Vagina (tissue), 2 donors: ENCODE measurements around the gene DUSP28. TPM values are rescaled to one million over a fixed set of nuclear protein-coding genes. Genes with fewer than 3 reads are reported as not detected.

ENCODE experiments used
- DNase-seq, 2 donors: peaks; one replicate each; pipeline ENCODE4 v3.0.0-alpha.2; 2017; ENCODE audit errors: extremely low spot score in 2 of 2
- H3K27ac ChIP-seq: fragments of 200-600 bp; sonication (generic); one replicate; pipeline ENCODE4 v1.5.1; 2019
- H3K27me3 ChIP-seq: fragments of 200-600 bp; sonication (generic); one replicate; pipeline ENCODE4 v1.5.1; 2019
- H3K36me3 ChIP-seq, 2 donors: fragments of 200-600 bp; sonication (generic); one replicate each; pipeline ENCODE4 v1.5.1; 2017 to 2019
- H3K4me1 ChIP-seq: fragments of 200-600 bp; sonication (generic); one replicate; pipeline ENCODE4 v1.5.1; 2019
- H3K4me3 ChIP-seq, 2 donors: fragments of 200-600 bp; sonication (generic); 1 replicate in 1 of 2; 2 replicates in 1 of 2; pipeline ENCODE4 v1.5.1; 2016 to 2019
- H3K9me3 ChIP-seq: fragments of 200-600 bp; sonication (generic); one replicate; pipeline ENCODE4 v1.5.1; 2019
- CTCF ChIP-seq, 3 experiments: fragments of 450-650 bp in 2 of 3; fragments of 200-600 bp in 1 of 3; sonication (generic) in 1 of 3; IDR thresholded peaks; one replicate each; pipeline ENCODE4 v1.5.1; 2017 to 2019; ENCODE audit warnings: antibody characterized with exemption in 3 of 3, mild to moderate bottlenecking in 2 of 3, moderate library complexity in 2 of 3
- POLR2A ChIP-seq, 2 donors: fragments of 450-650 bp; IDR thresholded peaks; one replicate each; pipeline ENCODE4 v1.6.1; 2017; ENCODE audit warnings: antibody characterized with exemption in 2 of 2, mild to moderate bottlenecking in 2 of 2, moderate library complexity in 2 of 2
- POLR2AphosphoS5 ChIP-seq, 2 donors: sonication (generic); formaldehyde crosslinking; IDR thresholded peaks; one replicate each; pipeline ENCODE4 v1.9.0; 2017; ENCODE audit warnings: antibody characterized with exemption in 2 of 2, mild to moderate bottlenecking in 2 of 2, low read depth in 1 of 2; ENCODE audit not compliant: insufficient read depth in 1 of 2
- intact Hi-C: fragments of 100-400 bp; cut with DNase I; formaldehyde crosslinking; loops from one replicate; pipeline ENCODE4 v1.15.1; 2023
- total RNA-seq: library from RNA; depleted of rRNA; stranded (reverse); fragments of >200 nt; gene quantifications from one replicate; pipeline ENCODE4 v1.2.3, GENCODE V29; 2016

Gene DUSP28
- total RNA-seq, 1 donor from 2014 or later: 5.9 TPM

GRCh38 chr2:240599141-240599583, 39.0 kb downstream of the DUSP28 start:
- H3K27ac ChIP-seq: no peak overlapping the region
- no peaks in the 10 kb centered on the region for H3K27me3 ChIP-seq
- intact Hi-C loops: no loop called here
- TF ChIP-seq POLR2A (IDR thresholded peaks at IDR 0.05): no peak
- TF ChIP-seq POLR2AphosphoS5 (IDR thresholded peaks at IDR 0.05; ENCODE audit: insufficient read depth in 1 of 2, low read depth in 1 of 2): no peak
- TF ChIP-seq CTCF (IDR thresholded peaks at IDR 0.05): no peak
- H3K9me3 ChIP-seq: no peaks in the 10 kb centered on the region
- no peak for DNase-seq
- H3K4me1 ChIP-seq: no peaks in the 10 kb centered on the region
- H3K4me3 ChIP-seq: no peak overlapping the region
- peaks cover 0 to 3% of the 10 kb centered on the region in 2 donors for H3K36me3 ChIP-seq

GRCh38 chr2:240600451-240600961, 40.3 kb downstream of the DUSP28 start:
- no peaks in the 10 kb centered on the region for H3K4me1 ChIP-seq
- no peak overlapping the region for H3K27ac ChIP-seq
- no peaks in the 10 kb centered on the region for H3K9me3 ChIP-seq
- no peak for TF ChIP-seq POLR2AphosphoS5 (IDR thresholded peaks at IDR 0.05; ENCODE audit: insufficient read depth in 1 of 2, low read depth in 1 of 2)
- TF ChIP-seq CTCF (IDR thresholded peaks at IDR 0.05): no peak
- no peak for TF ChIP-seq POLR2A (IDR thresholded peaks at IDR 0.05)
- DNase-seq: no peak
- H3K4me3 ChIP-seq: no peak overlapping the region
- intact Hi-C loops: no loop called here
- H3K27me3 ChIP-seq: no peaks in the 10 kb centered on the region
- peaks cover 0 to 3% of the 10 kb centered on the region in 2 donors for H3K36me3 ChIP-seq

GRCh38 chr2:240601061-240601830, 41.1 kb downstream of the DUSP28 start:
- DNase-seq: no peak
- no peaks in the 10 kb centered on the region for H3K4me1 ChIP-seq
- no peak overlapping the region for H3K4me3 ChIP-seq
- peaks cover 0 to 3% of the 10 kb centered on the region in 2 donors for H3K36me3 ChIP-seq
- no peaks in the 10 kb centered on the region for H3K27me3 ChIP-seq
- no peak overlapping the region for H3K27ac ChIP-seq
- TF ChIP-seq POLR2AphosphoS5 (IDR thresholded peaks at IDR 0.05; ENCODE audit: insufficient read depth in 1 of 2, low read depth in 1 of 2) (no peak), CTCF (IDR thresholded peaks at IDR 0.05) (no peak), POLR2A (IDR thresholded peaks at IDR 0.05) (no peak)
- intact Hi-C loops: no loop called here
- no peaks in the 10 kb centered on the region for H3K9me3 ChIP-seq

- Histone ChIP-seq H3K27me3 (no peaks in the 10 kb centered on the region), H3K4me1 (no peaks in the 10 kb centered on the region), H3K36me3 (peaks cover 0 to 3% of the 10 kb centered on the region in 2 donors), H3K4me3 (no peak overlapping the region), H3K9me3 (no peaks in the 10 kb centered on the region), H3K27ac (no peak overlapping the region)
- DNase-seq: no peak
- TF ChIP-seq POLR2A (IDR thresholded peaks at IDR 0.05) (no peak), CTCF (IDR thresholded peaks at IDR 0.05) (no peak), POLR2AphosphoS5 (IDR thresholded peaks at IDR 0.05; ENCODE audit: insufficient read depth in 1 of 2, low read depth in 1 of 2) (no peak)
- intact Hi-C loops: no loop called here
Observed at GRCh38 chr2:240601831-240602160, 41.6 kb downstream of the DUSP28 start.
